Nephron (organoid): Measurements from ENCODE around the gene TXNDC8.
"Not testable (repeated sequence)": the region's sequence is repeated elsewhere in the genome, so short reads cannot be mapped to it uniquely, and the experiment has no call there.

Experiments used
- H3K27ac Mint-ChIP-seq, 3 experiments: 2 replicates each; pipeline ENCODE4 v1.8.0; 2020; ENCODE audit warnings: mixed read lengths in 3 of 3, mild to moderate bottlenecking in 2 of 3, moderate library complexity in 1 of 3
- H3K27me3 Mint-ChIP-seq: 2 replicates; pipeline ENCODE4 v1.8.0; 2021; ENCODE audit warnings: low read depth, mild to moderate bottlenecking, moderate library complexity, mixed read lengths
- H3K36me3 Mint-ChIP-seq: 2 replicates; pipeline ENCODE4 v1.8.0; 2020; ENCODE audit warnings: low read depth, mixed read lengths
- H3K4me1 Mint-ChIP-seq: 2 replicates; pipeline ENCODE4 v1.8.0; 2020; ENCODE audit warnings: mixed read lengths
- H3K4me3 Mint-ChIP-seq, 3 experiments: 2 replicates each; pipeline ENCODE4 v1.8.0; 2020; ENCODE audit warnings: mild to moderate bottlenecking in 3 of 3, mixed read lengths in 3 of 3, moderate library complexity in 2 of 3
- H3K9me3 Mint-ChIP-seq: 2 replicates; pipeline ENCODE4 v1.8.0; 2020; ENCODE audit warnings: mixed read lengths
- TF ChIP-seq, protein P1 (sequence below), 3 experiments: fragments of 200-600 bp; sonication (generic); IDR thresholded peaks; one replicate each; pipeline ENCODE4 v1.5.0; 2021; ENCODE audit warnings: antibody characterized with exemption in 3 of 3; ENCODE audit not compliant: unreplicated experiment in 3 of 3

The TXNDC8 gene

DNA sequence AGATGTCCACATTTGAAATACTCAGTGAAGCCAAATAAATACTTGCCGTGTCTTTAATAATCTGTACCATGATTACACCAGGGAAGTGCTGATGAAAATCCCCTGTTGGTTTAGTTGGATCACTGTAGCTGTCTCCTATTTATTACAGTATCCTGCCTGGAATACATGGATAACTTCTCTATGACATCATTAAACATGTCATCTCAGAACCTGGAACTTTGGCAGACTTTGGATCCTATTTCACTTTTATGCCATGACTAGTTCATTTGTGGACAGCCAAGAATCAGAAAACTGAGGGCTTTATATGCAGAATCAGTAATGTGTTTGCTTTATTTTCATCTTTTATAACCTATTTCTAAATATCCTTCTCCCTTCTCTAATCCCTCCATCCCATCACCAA lies at the start of gene TXNDC8:
Gene TXNDC8, minus strand, starts transcription at position 137 of the 400 bp plus-strand sequence.
- no peaks in the 10 kb centered on the region for H3K36me3 Mint-ChIP-seq
- H3K9me3 Mint-ChIP-seq, result no peaks in the 10 kb centered on the region
- peaks cover 9% of the 10 kb centered on the region for H3K4me1 Mint-ChIP-seq
- no peak within 1 kb of the TSS for H3K4me3 Mint-ChIP-seq
- peak within 1 kb of the TSS; percentile 62 to 81 (median 62) for H3K27ac Mint-ChIP-seq
- TF ChIP-seq, protein P1, sequence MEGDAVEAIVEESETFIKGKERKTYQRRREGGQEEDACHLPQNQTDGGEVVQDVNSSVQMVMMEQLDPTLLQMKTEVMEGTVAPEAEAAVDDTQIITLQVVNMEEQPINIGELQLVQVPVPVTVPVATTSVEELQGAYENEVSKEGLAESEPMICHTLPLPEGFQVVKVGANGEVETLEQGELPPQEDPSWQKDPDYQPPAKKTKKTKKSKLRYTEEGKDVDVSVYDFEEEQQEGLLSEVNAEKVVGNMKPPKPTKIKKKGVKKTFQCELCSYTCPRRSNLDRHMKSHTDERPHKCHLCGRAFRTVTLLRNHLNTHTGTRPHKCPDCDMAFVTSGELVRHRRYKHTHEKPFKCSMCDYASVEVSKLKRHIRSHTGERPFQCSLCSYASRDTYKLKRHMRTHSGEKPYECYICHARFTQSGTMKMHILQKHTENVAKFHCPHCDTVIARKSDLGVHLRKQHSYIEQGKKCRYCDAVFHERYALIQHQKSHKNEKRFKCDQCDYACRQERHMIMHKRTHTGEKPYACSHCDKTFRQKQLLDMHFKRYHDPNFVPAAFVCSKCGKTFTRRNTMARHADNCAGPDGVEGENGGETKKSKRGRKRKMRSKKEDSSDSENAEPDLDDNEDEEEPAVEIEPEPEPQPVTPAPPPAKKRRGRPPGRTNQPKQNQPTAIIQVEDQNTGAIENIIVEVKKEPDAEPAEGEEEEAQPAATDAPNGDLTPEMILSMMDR (IDR thresholded peaks at IDR 0.05; ENCODE audit: unreplicated experiment in 3 of 3), result no peak
- H3K27me3 Mint-ChIP-seq, result no peaks in the 10 kb centered on the region

DNA sequence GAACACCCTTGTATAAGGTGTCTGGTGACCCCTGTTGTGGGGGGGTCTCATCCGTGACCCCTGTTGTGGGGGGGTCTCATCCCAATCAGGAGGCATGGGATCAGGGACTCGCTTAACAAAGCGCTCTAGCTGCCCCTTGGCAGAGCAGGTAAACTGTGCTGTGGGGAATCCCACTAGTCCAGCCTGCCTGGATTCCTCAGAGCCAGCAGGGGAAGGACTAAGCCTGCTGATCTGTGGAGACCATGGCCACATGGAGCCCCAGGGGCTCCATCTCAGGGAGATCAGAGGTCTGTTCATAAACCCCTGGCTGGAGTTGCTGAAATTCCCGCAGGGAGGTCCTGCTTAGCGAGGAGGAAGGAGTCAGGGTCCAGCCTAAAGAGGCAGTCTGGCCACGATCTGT lies 45.8 kb upstream of the TXNDC8 start:
- TF ChIP-seq, protein P1 (IDR thresholded peaks at IDR 0.05; ENCODE audit: unreplicated experiment in 3 of 3), result no peak
- Mint-ChIP-seq H3K27me3 (no peaks in the 10 kb centered on the region), H3K27ac (no peak overlapping the region), H3K4me3 (no peak overlapping the region), H3K9me3 (peaks cover 3% of the 10 kb centered on the region), H3K4me1 (no peaks in the 10 kb centered on the region), H3K36me3 (peaks cover 36% of the 10 kb centered on the region)

DNA sequence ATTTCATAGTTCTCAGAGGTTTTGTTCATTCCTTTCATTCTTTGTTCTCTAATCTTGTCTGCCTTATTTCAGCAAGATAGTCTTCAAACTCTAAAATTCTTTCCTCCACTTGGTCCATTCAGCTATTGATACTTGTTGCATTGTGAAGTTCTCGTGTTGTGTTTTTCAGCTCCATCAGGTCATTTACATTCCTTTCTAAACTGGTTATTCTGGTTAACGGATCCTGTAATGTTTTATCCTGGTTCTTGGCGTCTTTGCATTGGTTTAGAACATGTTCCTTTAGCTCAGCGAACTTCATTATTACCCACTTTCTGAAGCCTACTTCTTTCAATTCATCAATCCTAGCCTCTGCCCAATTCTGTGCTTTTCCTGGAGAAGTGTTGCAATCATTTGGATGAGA lies 45.1 kb upstream of the TXNDC8 start:
- Mint-ChIP-seq H3K27ac (no peak overlapping the region), H3K9me3 (peaks cover 3% of the 10 kb centered on the region), H3K4me1 (no peaks in the 10 kb centered on the region), H3K4me3 (no peak overlapping the region), H3K27me3 (no peaks in the 10 kb centered on the region), H3K36me3 (peaks cover 42% of the 10 kb centered on the region)
- TF ChIP-seq, protein P1 (IDR thresholded peaks at IDR 0.05; ENCODE audit: unreplicated experiment in 3 of 3), result no peak

DNA sequence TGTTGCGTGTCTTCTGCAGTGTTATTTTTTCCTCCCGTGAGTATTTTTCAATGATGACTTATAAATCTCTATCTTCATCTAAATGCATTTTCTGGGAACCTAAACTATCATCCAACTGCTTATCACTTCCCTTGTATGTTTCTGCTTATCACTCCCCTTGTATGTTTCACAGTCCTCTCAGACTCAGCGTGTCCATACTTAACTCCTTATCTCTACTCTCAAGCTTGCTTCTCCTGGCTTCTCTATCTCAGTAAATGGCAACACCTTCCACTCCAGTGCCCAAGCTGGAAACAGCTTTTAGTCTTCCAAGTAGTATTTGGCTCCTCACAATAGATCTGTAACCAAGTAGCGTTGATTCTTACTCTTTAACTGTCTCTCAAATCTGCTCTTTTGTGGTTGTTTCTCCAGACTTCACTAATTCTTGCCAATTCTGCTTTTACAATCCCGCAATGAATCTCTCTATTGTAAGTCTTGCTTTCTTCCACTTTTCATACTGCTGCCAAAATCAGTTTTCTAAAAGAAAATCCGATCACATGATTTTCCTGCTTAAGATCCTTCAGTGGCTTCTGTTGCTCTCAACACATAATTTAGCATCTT lies 33.8 kb upstream of the TXNDC8 start:
- H3K4me1 Mint-ChIP-seq, result no peaks in the 10 kb centered on the region
- TF ChIP-seq, protein P1 (IDR thresholded peaks at IDR 0.05; ENCODE audit: unreplicated experiment in 3 of 3), result no peak
- H3K27ac Mint-ChIP-seq, result no peak overlapping the region
- no peaks in the 10 kb centered on the region for H3K9me3 Mint-ChIP-seq
- no peak overlapping the region for H3K4me3 Mint-ChIP-seq
- peaks cover 9% of the 10 kb centered on the region for H3K36me3 Mint-ChIP-seq
- no peaks in the 10 kb centered on the region for H3K27me3 Mint-ChIP-seq

DNA sequence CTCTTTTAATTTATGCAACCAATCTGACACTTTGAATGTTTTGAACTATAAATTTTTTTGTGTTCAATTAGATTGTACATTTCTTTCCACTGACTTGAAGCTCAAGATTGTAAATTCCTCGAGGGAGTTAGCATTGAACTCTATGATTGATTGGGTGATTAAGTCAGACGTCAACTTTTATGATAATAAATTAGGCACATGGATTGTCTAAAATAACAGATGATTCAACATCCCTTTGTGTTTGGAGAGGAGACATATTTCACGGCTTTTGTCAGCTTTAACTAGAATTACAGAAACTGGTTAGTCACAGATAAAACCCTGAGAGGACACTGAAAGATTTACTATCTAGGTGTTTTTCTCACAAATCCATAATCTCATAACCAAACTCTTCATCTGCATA lies 32.7 kb upstream of the TXNDC8 start:
- H3K27ac Mint-ChIP-seq, result no peak overlapping the region

DNA sequence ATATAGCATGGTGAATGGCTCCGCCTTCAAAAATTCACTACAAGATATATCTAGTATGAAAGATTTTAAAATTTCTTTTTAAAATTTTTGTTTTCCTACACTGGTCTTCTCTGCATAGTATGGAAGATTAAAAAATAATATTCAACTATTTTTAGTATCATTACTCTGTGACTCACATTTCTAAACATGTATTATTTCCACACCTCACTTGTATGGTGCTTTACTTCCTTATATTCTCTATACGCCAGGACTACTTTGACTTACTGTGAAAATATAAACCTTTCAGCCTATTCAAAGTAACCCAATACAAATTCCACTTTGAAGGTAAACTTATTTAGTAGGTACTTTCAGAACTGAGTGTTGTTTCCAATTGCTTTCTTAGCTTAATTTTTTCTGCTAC lies 26.8 kb upstream of the TXNDC8 start:
- TF ChIP-seq, protein P1 (IDR thresholded peaks at IDR 0.05; ENCODE audit: unreplicated experiment in 3 of 3), result no peak
- Mint-ChIP-seq H3K27ac (no peak overlapping the region), H3K27me3 (no peaks in the 10 kb centered on the region), H3K4me3 (no peak overlapping the region), H3K9me3 (no peaks in the 10 kb centered on the region), H3K36me3 (peaks cover 13% of the 10 kb centered on the region), H3K4me1 (no peaks in the 10 kb centered on the region)

More for the DNA sequence above, 32.7 kb upstream of the TXNDC8 start:
- Mint-ChIP-seq H3K27me3 (no peaks in the 10 kb centered on the region), H3K4me1 (no peaks in the 10 kb centered on the region), H3K36me3 (peaks cover 10% of the 10 kb centered on the region), H3K4me3 (no peak overlapping the region), H3K9me3 (no peaks in the 10 kb centered on the region)
- TF ChIP-seq, protein P1 (IDR thresholded peaks at IDR 0.05; ENCODE audit: unreplicated experiment in 3 of 3), result no peak

DNA sequence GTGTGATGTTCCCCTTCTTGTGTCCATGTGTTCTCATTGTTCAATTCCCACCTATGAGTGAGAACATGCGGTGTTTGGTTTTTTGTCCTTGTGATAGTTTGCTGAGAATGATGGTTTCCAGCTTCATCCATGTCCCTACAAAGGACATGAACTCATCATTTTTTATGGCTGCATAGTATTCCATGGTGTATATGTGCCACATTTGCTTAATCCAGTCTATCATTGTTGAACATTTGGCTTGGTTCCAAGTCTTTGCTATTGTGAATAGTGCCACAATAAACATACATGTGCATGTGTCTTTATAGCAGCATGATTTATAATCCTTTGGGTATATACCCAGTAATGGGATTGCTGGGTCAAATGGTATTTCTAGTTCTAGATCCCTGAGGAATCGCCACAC lies 21.3 kb upstream of the TXNDC8 start:
- H3K27ac Mint-ChIP-seq, H3K27me3 Mint-ChIP-seq, H3K4me3 Mint-ChIP-seq, H3K9me3 Mint-ChIP-seq, H3K4me1 Mint-ChIP-seq, H3K36me3 Mint-ChIP-seq: not testable (repeated sequence)
